K562 (cell line): Measurements from ENCODE around the gene PTOV1. TPM values are rescaled to one million over a fixed set of nuclear protein-coding genes. Genes with fewer than 3 reads are reported as not detected.
A peak's percentile ranks its signal among the peaks of the same experiment; 100 is the strongest.

ENCODE experiments used
- CBFB ChIP-seq: sonication (generic); formaldehyde crosslinking; IDR thresholded peaks from 2 replicates; pipeline ENCODE4 v1.4.0; 2020; ENCODE audit warnings: mild to moderate bottlenecking, missing genetic modification reagents
- E2F3 ChIP-seq: fragments of 250-450 bp; sonication (Bioruptor Pico); IDR thresholded peaks from 2 replicates; pipeline ENCODE4 v1.4.0; 2020; ENCODE audit warnings: mild to moderate bottlenecking
- ELK3 ChIP-seq: fragments of 450-650 bp; formaldehyde crosslinking; IDR thresholded peaks from 2 replicates; pipeline ENCODE4 v1.4.0; 2020; ENCODE audit warnings: mild to moderate bottlenecking
- HINFP ChIP-seq: fragments of 450-650 bp; conservative IDR thresholded peaks from 2 replicates; pipeline ENCODE4 v1.6.1; 2016; ENCODE audit warnings: missing genetic modification characterization, low read depth, mild to moderate bottlenecking, control low read depth, missing compliant biosample characterization
- HLTF ChIP-seq: fragments of 450-650 bp; IDR thresholded peaks from 2 replicates; pipeline ENCODE4 v1.6.1; 2016
- MEF2D ChIP-seq: conservative IDR thresholded peaks from 2 replicates; pipeline ENCODE4 v1.6.1; 2016; ENCODE audit warnings: low read depth, missing genetic modification characterization, missing compliant biosample characterization
- RREB1 ChIP-seq: fragments of 250-450 bp; sonication (Bioruptor Pico); IDR thresholded peaks from 2 replicates; pipeline ENCODE4 v1.4.0; 2020
- SIX5 ChIP-seq, 2 experiments: IDR thresholded peaks; 2 replicates each; pipeline ENCODE4 v1.6.1; 2011; ENCODE audit warnings: low read length in 2 of 2, borderline replicate concordance in 1 of 2, low read depth in 1 of 2, mild to moderate bottlenecking in 1 of 2, moderate library complexity in 1 of 2; ENCODE audit not compliant: insufficient read depth in 1 of 2
- SUPT5H ChIP-seq: fragments of 450-650 bp; IDR thresholded peaks from 2 replicates; pipeline ENCODE4 v1.6.1; 2016
- ZNF354B ChIP-seq: fragments of 250-450 bp; sonication (Bioruptor Pico); IDR thresholded peaks from 2 replicates; pipeline ENCODE4 v1.4.0; 2020
- ZNF584 ChIP-seq: fragments of 200-800 bp; sonication (Bioruptor generic); IDR thresholded peaks from 2 replicates; pipeline ENCODE4 v1.6.1; 2016; ENCODE audit warnings: low read depth, mild to moderate bottlenecking, missing genetic modification characterization, missing compliant biosample characterization
- polyA plus RNA-seq, 8 experiments: library from polyadenylated mRNA; depleted of rRNA in 4 of 8; stranded (reverse) in 5 of 8; unstranded in 3 of 8; fragments of >200 nt; fragmentation: Nextera tagmentation in 2 of 8; fragmentation: Illumina TruSeq in 1 of 8; extraction: Ambion mirVana in 2 of 8; extraction: Trizol in 1 of 8; gene quantifications; 2 replicates each; pipeline versions ENCODE4 v1.2.1 to v1.2.3, GENCODE V29; 2011 to 2014; ENCODE audit warnings: inconsistent platforms in 1 of 8, missing spikeins in 1 of 8
- total RNA-seq, 7 experiments: library from RNA; depleted of rRNA in 6 of 7; stranded (reverse); fragments of >200 nt in 6 of 7; fragmentation: Illumina TruSeq in 2 of 7; extraction: Trizol in 2 of 7; gene quantifications; 2 replicates each; pipeline versions ENCODE4 v1.2.1 to v1.2.3, GENCODE V29; 2011 to 2021; ENCODE audit warnings: low replicate concordance in 1 of 7
- TF ChIP-seq, protein P1 (sequence below), 3 experiments: IDR thresholded peaks in 2 of 3; conservative IDR thresholded peaks in 1 of 3; 2 replicates each; pipeline ENCODE4 v1.5.1; 2011 to 2012; ENCODE audit warnings: low read length in 3 of 3, mild to moderate bottlenecking in 3 of 3, control low read depth in 2 of 3, improper control_type of control experiment in 1 of 3, inconsistent platforms in 1 of 3, low read depth in 1 of 3, mixed read lengths in 1 of 3, moderate library complexity in 1 of 3; ENCODE audit not compliant: insufficient read depth in 2 of 3
- TF ChIP-seq, protein P2 (sequence below): fragments of 450-650 bp; IDR thresholded peaks from 2 replicates; pipeline ENCODE4 v1.6.1; 2016
- TF ChIP-seq, protein P3 (sequence below): sonication (generic); formaldehyde crosslinking; IDR thresholded peaks from 2 replicates; pipeline ENCODE4 v1.8.0; 2022; ENCODE audit warnings: missing genetic modification reagents, mild to moderate bottlenecking, borderline replicate concordance

PTOV1 gene
- total and polyA plus RNA-seq, 9 of the 15 experiments (the other 6 are each of a cell fraction or from before 2014, with no cell fraction given) = 4.9 to 169 (median 43.5) TPM

DNA sequence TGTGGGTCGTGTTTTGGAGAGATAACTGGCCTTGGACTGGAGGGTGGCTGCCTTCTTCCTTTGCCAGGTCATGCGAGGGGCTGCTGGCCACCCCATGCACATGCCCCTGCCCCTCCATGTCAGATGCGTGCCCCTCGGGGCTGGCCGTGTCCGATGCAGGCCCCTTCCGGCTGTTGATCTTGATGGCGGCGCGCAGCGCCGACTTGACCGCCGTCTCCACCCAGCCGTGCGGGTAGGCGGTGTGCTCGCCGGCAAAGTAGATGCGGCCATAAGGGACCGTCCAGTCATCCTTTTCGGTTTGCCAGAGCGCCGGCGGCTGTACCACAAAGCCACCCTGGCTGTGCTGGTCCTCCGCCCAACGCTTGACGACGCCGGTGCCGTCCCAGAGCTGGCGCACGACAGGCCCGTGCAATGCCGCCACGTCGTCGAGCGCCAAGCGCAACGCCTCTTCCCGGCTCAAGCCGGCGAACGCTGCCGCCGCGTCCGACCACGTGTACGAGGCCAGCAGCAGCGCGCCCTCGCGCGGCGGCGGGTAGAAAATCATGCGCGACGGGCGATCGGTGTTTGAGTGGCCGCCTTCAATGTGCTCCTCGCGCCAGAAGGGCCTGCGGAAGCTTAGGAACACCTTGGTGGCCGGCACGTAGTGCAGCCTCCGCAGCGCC, 38.9 kb downstream of the PTOV1 start (continued):
- TF ChIP-seq HINFP (0 out of 2 replicates have a peak, but pooled peaks have one; percentile 43), SUPT5H (peak; percentile 58; the same call in 1 of the 2 replicates), ZNF354B (CRISPR knock-in tag) (no peak), SIX5 (IDR thresholded peaks at IDR 0.05; ENCODE audit: borderline replicate concordance in 1 of 2, insufficient read depth in 1 of 2, low read depth in 1 of 2, low read length in 2 of 2) (no peak), ELK3 (CRISPR knock-in tag) (no peak), HLTF (peak; percentile 59; the same call in 1 of the 2 replicates), RREB1 (CRISPR knock-in tag) (peak; percentile 55; the same call in 1 of the 2 replicates), MEF2D (tag) (no peak), CBFB (peak; percentile 95), ZNF584 (CRISPR knock-in tag) (0 out of 2 replicates have a peak, but pooled peaks have one; percentile 71), E2F3 (CRISPR knock-in tag) (peak; percentile 56; the same call in 1 of the 2 replicates)
- TF ChIP-seq, protein P1, sequence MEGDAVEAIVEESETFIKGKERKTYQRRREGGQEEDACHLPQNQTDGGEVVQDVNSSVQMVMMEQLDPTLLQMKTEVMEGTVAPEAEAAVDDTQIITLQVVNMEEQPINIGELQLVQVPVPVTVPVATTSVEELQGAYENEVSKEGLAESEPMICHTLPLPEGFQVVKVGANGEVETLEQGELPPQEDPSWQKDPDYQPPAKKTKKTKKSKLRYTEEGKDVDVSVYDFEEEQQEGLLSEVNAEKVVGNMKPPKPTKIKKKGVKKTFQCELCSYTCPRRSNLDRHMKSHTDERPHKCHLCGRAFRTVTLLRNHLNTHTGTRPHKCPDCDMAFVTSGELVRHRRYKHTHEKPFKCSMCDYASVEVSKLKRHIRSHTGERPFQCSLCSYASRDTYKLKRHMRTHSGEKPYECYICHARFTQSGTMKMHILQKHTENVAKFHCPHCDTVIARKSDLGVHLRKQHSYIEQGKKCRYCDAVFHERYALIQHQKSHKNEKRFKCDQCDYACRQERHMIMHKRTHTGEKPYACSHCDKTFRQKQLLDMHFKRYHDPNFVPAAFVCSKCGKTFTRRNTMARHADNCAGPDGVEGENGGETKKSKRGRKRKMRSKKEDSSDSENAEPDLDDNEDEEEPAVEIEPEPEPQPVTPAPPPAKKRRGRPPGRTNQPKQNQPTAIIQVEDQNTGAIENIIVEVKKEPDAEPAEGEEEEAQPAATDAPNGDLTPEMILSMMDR (IDR thresholded peaks at IDR 0.05 in 2 of 3, conservative IDR thresholded peaks at IDR 0.05 in 1 of 3; ENCODE audit: insufficient read depth in 2 of 3, low read depth in 1 of 3, low read length in 3 of 3) = peak; percentile 89 to 94 (median 91)
- TF ChIP-seq, protein P2, sequence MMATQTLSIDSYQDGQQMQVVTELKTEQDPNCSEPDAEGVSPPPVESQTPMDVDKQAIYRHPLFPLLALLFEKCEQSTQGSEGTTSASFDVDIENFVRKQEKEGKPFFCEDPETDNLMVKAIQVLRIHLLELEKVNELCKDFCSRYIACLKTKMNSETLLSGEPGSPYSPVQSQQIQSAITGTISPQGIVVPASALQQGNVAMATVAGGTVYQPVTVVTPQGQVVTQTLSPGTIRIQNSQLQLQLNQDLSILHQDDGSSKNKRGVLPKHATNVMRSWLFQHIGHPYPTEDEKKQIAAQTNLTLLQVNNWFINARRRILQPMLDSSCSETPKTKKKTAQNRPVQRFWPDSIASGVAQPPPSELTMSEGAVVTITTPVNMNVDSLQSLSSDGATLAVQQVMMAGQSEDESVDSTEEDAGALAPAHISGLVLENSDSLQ = 0 out of 2 replicates have a peak, but pooled peaks have one; percentile 37
- TF ChIP-seq, protein P3, sequence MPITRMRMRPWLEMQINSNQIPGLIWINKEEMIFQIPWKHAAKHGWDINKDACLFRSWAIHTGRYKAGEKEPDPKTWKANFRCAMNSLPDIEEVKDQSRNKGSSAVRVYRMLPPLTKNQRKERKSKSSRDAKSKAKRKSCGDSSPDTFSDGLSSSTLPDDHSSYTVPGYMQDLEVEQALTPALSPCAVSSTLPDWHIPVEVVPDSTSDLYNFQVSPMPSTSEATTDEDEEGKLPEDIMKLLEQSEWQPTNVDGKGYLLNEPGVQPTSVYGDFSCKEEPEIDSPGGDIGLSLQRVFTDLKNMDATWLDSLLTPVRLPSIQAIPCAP (CRISPR knock-in tag) = peak; percentile 99
